Measurements from ENCODE around the gene LAMA1. TPM values are rescaled to one million over a fixed set of nuclear protein-coding genes. Genes with fewer than 3 reads are reported as not detected.

The LAMA1 gene
- total RNA-seq, 4 donors from 2014 or later = 0.48 to 2.9 (median 2.6) TPM; not detected in 1

DNA sequence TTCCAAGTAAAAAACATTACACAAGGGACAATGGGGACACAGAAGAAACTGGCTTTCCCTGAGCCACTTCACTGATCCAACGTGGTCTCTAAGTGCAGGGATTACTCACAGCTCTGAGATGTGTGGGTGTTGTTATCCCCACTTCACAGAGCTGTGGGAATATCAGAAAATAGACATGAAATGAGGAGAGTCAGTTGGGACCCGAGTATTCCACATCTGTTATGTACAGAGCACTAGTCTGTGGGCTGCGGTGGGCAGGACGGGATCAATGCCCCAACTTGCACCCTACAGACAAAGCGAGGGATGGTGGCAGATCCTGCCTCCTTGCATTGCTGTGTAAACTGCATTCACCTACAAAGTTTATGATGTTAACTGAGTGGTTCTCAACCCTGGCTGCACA lies 11.7 kb downstream of the LAMA1 start:
- no peak for TF ChIP-seq EP300 (IDR thresholded peaks at IDR 0.05; ENCODE audit: low read depth)
- TF ChIP-seq, protein P1, sequence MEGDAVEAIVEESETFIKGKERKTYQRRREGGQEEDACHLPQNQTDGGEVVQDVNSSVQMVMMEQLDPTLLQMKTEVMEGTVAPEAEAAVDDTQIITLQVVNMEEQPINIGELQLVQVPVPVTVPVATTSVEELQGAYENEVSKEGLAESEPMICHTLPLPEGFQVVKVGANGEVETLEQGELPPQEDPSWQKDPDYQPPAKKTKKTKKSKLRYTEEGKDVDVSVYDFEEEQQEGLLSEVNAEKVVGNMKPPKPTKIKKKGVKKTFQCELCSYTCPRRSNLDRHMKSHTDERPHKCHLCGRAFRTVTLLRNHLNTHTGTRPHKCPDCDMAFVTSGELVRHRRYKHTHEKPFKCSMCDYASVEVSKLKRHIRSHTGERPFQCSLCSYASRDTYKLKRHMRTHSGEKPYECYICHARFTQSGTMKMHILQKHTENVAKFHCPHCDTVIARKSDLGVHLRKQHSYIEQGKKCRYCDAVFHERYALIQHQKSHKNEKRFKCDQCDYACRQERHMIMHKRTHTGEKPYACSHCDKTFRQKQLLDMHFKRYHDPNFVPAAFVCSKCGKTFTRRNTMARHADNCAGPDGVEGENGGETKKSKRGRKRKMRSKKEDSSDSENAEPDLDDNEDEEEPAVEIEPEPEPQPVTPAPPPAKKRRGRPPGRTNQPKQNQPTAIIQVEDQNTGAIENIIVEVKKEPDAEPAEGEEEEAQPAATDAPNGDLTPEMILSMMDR (IDR thresholded peaks at IDR 0.05) = no peak
- TF ChIP-seq POLR2A (IDR thresholded peaks at IDR 0.05) = no peak
- no peak for TF ChIP-seq POLR2AphosphoS5 (IDR thresholded peaks at IDR 0.05)
- WGBS, 2 donors (ENCODE audit: low coverage in 1 of 2) = 79% methylated on average over 5 of the region's 5 CpGs; no CpG with 5 or more reads in 1 of the 2 donors
- intact Hi-C loops (cut with DNase I; ENCODE audit: low total_unique reads) (no loop called here), in situ Hi-C loops (cut with MboI; ENCODE audit: low pct_ligation_motif_present in 1 of 4, low pct_unique_long_range_greater_than_20kb in 1 of 4, low sequenced_read_pairs in 3 of 4) (no loop called here)
- Histone ChIP-seq H3K4me3 (no peak overlapping the region), H3K36me3 (no peaks in the 10 kb centered on the region), H3K4me1 (no peaks in the 10 kb centered on the region), H3K27me3 (no peaks in the 10 kb centered on the region), H3K9me3 (no peaks in the 10 kb centered on the region), H3K27ac (no peak overlapping the region)
- DNase-seq = no peak

DNA sequence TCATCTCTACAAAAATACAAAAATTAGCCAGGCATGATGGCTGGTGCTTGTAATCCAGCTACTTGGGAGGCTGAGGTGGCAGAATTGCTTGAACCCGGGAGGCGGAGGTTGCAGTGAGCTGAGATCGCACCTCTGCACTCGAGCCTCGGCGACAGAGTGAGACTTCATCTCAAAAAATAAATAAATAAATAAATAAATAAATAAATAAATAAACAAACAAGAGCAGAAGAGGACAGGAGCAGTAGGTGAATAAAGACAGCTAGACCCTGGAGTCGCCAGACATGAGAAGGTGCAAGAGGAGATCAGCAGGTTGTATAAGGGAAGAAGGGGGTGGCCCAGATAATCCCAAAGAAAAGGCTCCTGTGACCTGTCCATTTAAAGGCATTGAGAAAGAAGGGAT lies 12.3 kb downstream of the LAMA1 start:
- H3K27me3 ChIP-seq = no peaks in the 10 kb centered on the region
- no peaks in the 10 kb centered on the region for H3K9me3 ChIP-seq
- intact Hi-C loops (cut with DNase I; ENCODE audit: low total_unique reads) = no loop called here
- H3K36me3 ChIP-seq = no peaks in the 10 kb centered on the region
- no peak overlapping the region for H3K27ac ChIP-seq
- H3K4me3 ChIP-seq = no peak overlapping the region
- in situ Hi-C loops (cut with MboI; ENCODE audit: low pct_ligation_motif_present in 1 of 4, low pct_unique_long_range_greater_than_20kb in 1 of 4, low sequenced_read_pairs in 3 of 4) = no loop called here
- DNase-seq = no peak
- no peaks in the 10 kb centered on the region for H3K4me1 ChIP-seq
- TF ChIP-seq, protein P1 (IDR thresholded peaks at IDR 0.05) = no peak
- TF ChIP-seq EP300 (IDR thresholded peaks at IDR 0.05; ENCODE audit: low read depth) (no peak), POLR2A (IDR thresholded peaks at IDR 0.05) (no peak), POLR2AphosphoS5 (IDR thresholded peaks at IDR 0.05) (no peak)
- 82 to 95% methylated on average over 1 to 7 of the region's 7 CpGs for WGBS, 2 donors (ENCODE audit: low coverage in 1 of 2)

DNA sequence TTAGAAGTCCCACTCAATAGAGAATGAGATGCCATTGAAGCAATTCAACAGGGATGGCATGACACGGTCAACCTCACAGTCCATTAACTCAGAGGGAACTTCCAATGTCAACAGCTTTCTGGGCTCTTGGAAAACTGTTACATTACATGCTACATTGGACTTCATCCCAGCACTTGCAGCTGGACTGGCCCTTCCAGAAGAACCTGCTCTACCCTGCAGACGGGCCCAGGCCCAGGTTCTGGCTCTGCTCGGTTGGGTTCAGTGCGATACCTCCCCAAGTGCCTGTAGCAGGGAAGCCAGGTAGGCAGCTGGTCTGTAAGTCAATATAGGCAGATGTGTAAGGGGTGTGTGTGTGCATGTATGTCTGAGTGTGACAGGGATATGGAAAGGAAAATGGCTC lies 12.9 kb downstream of the LAMA1 start:
- intact Hi-C loops (cut with DNase I; ENCODE audit: low total_unique reads) = no loop called here
- H3K4me3 ChIP-seq = no peak overlapping the region
- H3K27me3 ChIP-seq = no peaks in the 10 kb centered on the region
- no peaks in the 10 kb centered on the region for H3K9me3 ChIP-seq
- DNase-seq = no peak
- 83% methylated on average over 1 to 4 of the region's 4 CpGs for WGBS, 2 donors (ENCODE audit: low coverage in 1 of 2)
- no peaks in the 10 kb centered on the region for H3K36me3 ChIP-seq
- no peaks in the 10 kb centered on the region for H3K4me1 ChIP-seq
- in situ Hi-C loops (cut with MboI; ENCODE audit: low pct_ligation_motif_present in 1 of 4, low pct_unique_long_range_greater_than_20kb in 1 of 4, low sequenced_read_pairs in 3 of 4) = no loop called here
- TF ChIP-seq POLR2AphosphoS5 (IDR thresholded peaks at IDR 0.05) = no peak
- TF ChIP-seq EP300 (IDR thresholded peaks at IDR 0.05; ENCODE audit: low read depth) = no peak
- no peak for TF ChIP-seq POLR2A (IDR thresholded peaks at IDR 0.05)
- TF ChIP-seq, protein P1 (IDR thresholded peaks at IDR 0.05) = no peak
- no peak overlapping the region for H3K27ac ChIP-seq

DNA sequence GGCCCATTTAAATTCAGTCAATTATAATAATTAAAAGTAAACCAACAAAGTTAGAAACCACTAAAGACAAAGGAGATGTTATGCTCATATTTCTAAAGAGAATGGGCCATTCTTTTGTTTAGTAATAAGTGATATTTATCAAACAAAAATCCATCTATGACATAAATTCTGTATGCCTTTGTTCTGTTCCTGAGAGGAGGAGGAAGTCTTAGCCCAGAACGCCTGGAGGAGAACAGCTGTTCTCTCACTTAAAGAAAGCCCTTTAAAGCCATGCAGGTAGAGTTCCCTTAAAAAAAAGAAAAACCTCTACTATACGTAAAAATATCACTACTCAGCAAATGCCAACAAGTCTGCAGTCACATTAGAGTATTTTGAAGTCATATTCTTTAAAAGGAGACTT lies 15.5 kb downstream of the LAMA1 start:
- H3K4me3 ChIP-seq = no peak overlapping the region
- no peaks in the 10 kb centered on the region for H3K36me3 ChIP-seq
- H3K9me3 ChIP-seq = no peaks in the 10 kb centered on the region
- in situ Hi-C loops (cut with MboI; ENCODE audit: low pct_ligation_motif_present in 1 of 4, low pct_unique_long_range_greater_than_20kb in 1 of 4, low sequenced_read_pairs in 3 of 4) (no loop called here), intact Hi-C loops (cut with DNase I; ENCODE audit: low total_unique reads) (no loop called here)
- no peaks in the 10 kb centered on the region for H3K4me1 ChIP-seq
- H3K27ac ChIP-seq = no peak overlapping the region
- no peak for DNase-seq
- TF ChIP-seq POLR2A (IDR thresholded peaks at IDR 0.05) (no peak), EP300 (IDR thresholded peaks at IDR 0.05; ENCODE audit: low read depth) (no peak), POLR2AphosphoS5 (IDR thresholded peaks at IDR 0.05) (no peak)
- no peaks in the 10 kb centered on the region for H3K27me3 ChIP-seq
- WGBS, 2 donors (ENCODE audit: low coverage in 1 of 2) = 35 to 47% methylated on average over 2 of the region's 2 CpGs

DNA sequence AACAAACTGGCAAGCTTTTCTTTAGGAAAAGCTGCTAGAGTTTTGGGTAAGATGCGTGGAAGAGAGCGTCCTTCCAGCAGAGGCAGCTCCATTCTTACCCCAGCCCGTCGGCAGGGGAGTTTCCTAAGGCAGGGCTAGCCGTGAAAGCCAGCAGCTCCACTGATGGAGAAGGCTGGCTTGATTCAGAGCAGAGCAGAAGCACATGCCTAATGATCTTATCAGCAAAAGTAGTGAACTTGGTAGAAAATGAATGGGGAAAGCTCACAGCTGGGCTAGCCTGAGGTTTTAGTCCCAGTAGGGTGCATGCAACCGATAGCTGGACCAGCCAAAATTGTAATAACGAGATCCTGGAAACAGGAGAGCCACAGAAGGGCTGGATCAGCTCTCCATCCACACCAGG lies 20.8 kb downstream of the LAMA1 start:
- intact Hi-C loops (cut with DNase I; ENCODE audit: low total_unique reads) (no loop called here), in situ Hi-C loops (cut with MboI; ENCODE audit: low pct_ligation_motif_present in 1 of 4, low pct_unique_long_range_greater_than_20kb in 1 of 4, low sequenced_read_pairs in 3 of 4) (no loop called here)

More for the DNA sequence above, 20.8 kb downstream of the LAMA1 start:
- Histone ChIP-seq H3K4me1 (no peaks in the 10 kb centered on the region), H3K27ac (no peak overlapping the region), H3K27me3 (no peaks in the 10 kb centered on the region), H3K9me3 (no peaks in the 10 kb centered on the region), H3K36me3 (no peaks in the 10 kb centered on the region), H3K4me3 (no peak overlapping the region)
- DNase-seq = no peak
- TF ChIP-seq, protein P1 (IDR thresholded peaks at IDR 0.05) = no peak
- no peak for TF ChIP-seq POLR2AphosphoS5 (IDR thresholded peaks at IDR 0.05)
- TF ChIP-seq EP300 (IDR thresholded peaks at IDR 0.05; ENCODE audit: low read depth) = no peak
- no peak for TF ChIP-seq POLR2A (IDR thresholded peaks at IDR 0.05)
- 71 to 73% methylated on average over 7 of the region's 7 CpGs for WGBS, 2 donors (ENCODE audit: low coverage in 1 of 2)

Data from transverse colon (tissue), 4 donors.